Vagina (tissue), 2 donors: ENCODE data around the gene ELF1. TPM values are rescaled to one million over a fixed set of nuclear protein-coding genes. Genes with fewer than 3 reads are reported as not detected.

Experiments used
- DNase-seq, 2 donors: peaks; one replicate each; pipeline ENCODE4 v3.0.0-alpha.2; 2017; ENCODE audit errors: extremely low spot score in 2 of 2
- H3K27ac ChIP-seq: fragments of 200-600 bp; sonication (generic); one replicate; pipeline ENCODE4 v1.5.1; 2019
- H3K27me3 ChIP-seq: fragments of 200-600 bp; sonication (generic); one replicate; pipeline ENCODE4 v1.5.1; 2019
- H3K36me3 ChIP-seq, 2 donors: fragments of 200-600 bp; sonication (generic); one replicate each; pipeline ENCODE4 v1.5.1; 2017 to 2019
- H3K4me1 ChIP-seq: fragments of 200-600 bp; sonication (generic); one replicate; pipeline ENCODE4 v1.5.1; 2019
- H3K4me3 ChIP-seq, 2 donors: fragments of 200-600 bp; sonication (generic); 1 replicate in 1 of 2; 2 replicates in 1 of 2; pipeline ENCODE4 v1.5.1; 2016 to 2019
- H3K9me3 ChIP-seq: fragments of 200-600 bp; sonication (generic); one replicate; pipeline ENCODE4 v1.5.1; 2019
- CTCF ChIP-seq, 3 experiments: fragments of 450-650 bp in 2 of 3; fragments of 200-600 bp in 1 of 3; sonication (generic) in 1 of 3; IDR thresholded peaks; one replicate each; pipeline ENCODE4 v1.5.1; 2017 to 2019; ENCODE audit warnings: antibody characterized with exemption in 3 of 3, mild to moderate bottlenecking in 2 of 3, moderate library complexity in 2 of 3
- POLR2A ChIP-seq, 2 donors: fragments of 450-650 bp; IDR thresholded peaks; one replicate each; pipeline ENCODE4 v1.6.1; 2017; ENCODE audit warnings: antibody characterized with exemption in 2 of 2, mild to moderate bottlenecking in 2 of 2, moderate library complexity in 2 of 2
- POLR2AphosphoS5 ChIP-seq, 2 donors: sonication (generic); formaldehyde crosslinking; IDR thresholded peaks; one replicate each; pipeline ENCODE4 v1.9.0; 2017; ENCODE audit warnings: antibody characterized with exemption in 2 of 2, mild to moderate bottlenecking in 2 of 2, low read depth in 1 of 2; ENCODE audit not compliant: insufficient read depth in 1 of 2
- intact Hi-C: fragments of 100-400 bp; cut with DNase I; formaldehyde crosslinking; loops from one replicate; pipeline ENCODE4 v1.15.1; 2023
- total RNA-seq: library from RNA; depleted of rRNA; stranded (reverse); fragments of >200 nt; gene quantifications from one replicate; pipeline ENCODE4 v1.2.3, GENCODE V29; 2016

The ELF1 gene
- total RNA-seq, 1 donor from 2014 or later: 101 TPM

- no peaks in the 10 kb centered on the region for H3K27me3 ChIP-seq
- H3K36me3 ChIP-seq: no peaks in the 10 kb centered on the region
- H3K4me3 ChIP-seq: no peak overlapping the region
- intact Hi-C loops: no loop called here
- H3K27ac ChIP-seq: no peak overlapping the region
- no peak for TF ChIP-seq POLR2A (IDR thresholded peaks at IDR 0.05)
- no peak for TF ChIP-seq POLR2AphosphoS5 (IDR thresholded peaks at IDR 0.05; ENCODE audit: insufficient read depth in 1 of 2, low read depth in 1 of 2)
- TF ChIP-seq CTCF (IDR thresholded peaks at IDR 0.05): no peak
- H3K9me3 ChIP-seq: no peaks in the 10 kb centered on the region
- DNase-seq: no peak
- peaks cover 63% of the 10 kb centered on the region for H3K4me1 ChIP-seq
Measured at GRCh38 chr13:41006306-41006705, 12.8 kb downstream of the ELF1 start.

GRCh38 chr13:41005704-41006103 is 13.4 kb downstream of the ELF1 start:
- H3K4me1 ChIP-seq: peaks cover 62% of the 10 kb centered on the region
- no peaks in the 10 kb centered on the region for H3K9me3 ChIP-seq
- DNase-seq: no peak
- TF ChIP-seq CTCF (IDR thresholded peaks at IDR 0.05): no peak
- TF ChIP-seq POLR2A (IDR thresholded peaks at IDR 0.05): no peak
- no peak for TF ChIP-seq POLR2AphosphoS5 (IDR thresholded peaks at IDR 0.05; ENCODE audit: insufficient read depth in 1 of 2, low read depth in 1 of 2)
- intact Hi-C loops: no loop called here
- no peak overlapping the region for H3K27ac ChIP-seq
- H3K4me3 ChIP-seq: no peak overlapping the region
- no peaks in the 10 kb centered on the region for H3K36me3 ChIP-seq
- no peaks in the 10 kb centered on the region for H3K27me3 ChIP-seq

GRCh38 chr13:41004875-41005693 is 14.0 kb downstream of the ELF1 start:
- no peak overlapping the region for H3K27ac ChIP-seq
- H3K4me1 ChIP-seq: peaks cover 62% of the 10 kb centered on the region
- DNase-seq: no peak
- H3K27me3 ChIP-seq: no peaks in the 10 kb centered on the region
- intact Hi-C loops: no loop called here
- H3K4me3 ChIP-seq: no peak overlapping the region
- TF ChIP-seq CTCF (IDR thresholded peaks at IDR 0.05) (no peak), POLR2AphosphoS5 (IDR thresholded peaks at IDR 0.05; ENCODE audit: insufficient read depth in 1 of 2, low read depth in 1 of 2) (no peak), POLR2A (IDR thresholded peaks at IDR 0.05) (no peak)
- H3K36me3 ChIP-seq: no peaks in the 10 kb centered on the region
- no peaks in the 10 kb centered on the region for H3K9me3 ChIP-seq

GRCh38 chr13:41002606-41003005 is 16.5 kb downstream of the ELF1 start:
- Histone ChIP-seq H3K4me3 (no peak overlapping the region), H3K4me1 (peaks cover 58% of the 10 kb centered on the region), H3K27me3 (no peaks in the 10 kb centered on the region), H3K27ac (no peak overlapping the region), H3K36me3 (no peaks in the 10 kb centered on the region), H3K9me3 (no peaks in the 10 kb centered on the region)
- intact Hi-C loops: no loop called here
- no peak for TF ChIP-seq POLR2A (IDR thresholded peaks at IDR 0.05)
- no peak for TF ChIP-seq CTCF (IDR thresholded peaks at IDR 0.05)
- TF ChIP-seq POLR2AphosphoS5 (IDR thresholded peaks at IDR 0.05; ENCODE audit: insufficient read depth in 1 of 2, low read depth in 1 of 2): no peak
- no peak for DNase-seq

- H3K27ac ChIP-seq: no peak overlapping the region
- no peak for DNase-seq
- H3K4me3 ChIP-seq: no peak overlapping the region
- H3K9me3 ChIP-seq: no peaks in the 10 kb centered on the region
- intact Hi-C loops: no loop called here
- TF ChIP-seq CTCF (IDR thresholded peaks at IDR 0.05) (no peak), POLR2A (IDR thresholded peaks at IDR 0.05) (no peak), POLR2AphosphoS5 (IDR thresholded peaks at IDR 0.05; ENCODE audit: insufficient read depth in 1 of 2, low read depth in 1 of 2) (no peak)
- no peaks in the 10 kb centered on the region for H3K36me3 ChIP-seq
- H3K4me1 ChIP-seq: peaks cover 59% of the 10 kb centered on the region
- no peaks in the 10 kb centered on the region for H3K27me3 ChIP-seq
Measured at GRCh38 chr13:41001695-41002094, 17.4 kb downstream of the ELF1 start.
